GM12878 (cell line): ENCODE data around the gene PRDX3. TPM values are rescaled to one million over a fixed set of nuclear protein-coding genes. Genes with fewer than 3 reads are reported as not detected.

Experiments
- ATF7 ChIP-seq: fragments of 450-650 bp; IDR thresholded peaks from 2 replicates; pipeline ENCODE4 v1.6.1; 2016; ENCODE audit warnings: low read depth, mild to moderate bottlenecking
- CHD2 ChIP-seq: IDR thresholded peaks from 2 replicates; pipeline ENCODE4 v1.6.1; 2011; ENCODE audit warnings: low read depth, low read length, improper control_type of control experiment, borderline replicate concordance
- CHD4 ChIP-seq: fragments of 200-600 bp; sonication (generic); IDR thresholded peaks from 2 replicates; pipeline ENCODE4 v1.6.1; 2016; ENCODE audit warnings: mild to moderate bottlenecking
- FOXM1 ChIP-seq: IDR thresholded peaks from 2 replicates; pipeline ENCODE4 v1.6.1; 2012; ENCODE audit warnings: low read depth, mild to moderate bottlenecking, inconsistent platforms, low read length, moderate library complexity
- MEF2B ChIP-seq: fragments of 450-650 bp; IDR thresholded peaks from 2 replicates; pipeline ENCODE4 v1.6.1; 2018; ENCODE audit warnings: mild to moderate bottlenecking, moderate library complexity; ENCODE audit not compliant: partially characterized antibody, poor library complexity, severe bottlenecking
- MYB ChIP-seq: fragments of 150-350 bp; IDR thresholded peaks from 2 replicates; pipeline ENCODE4 v1.6.1; 2014; ENCODE audit warnings: mild to moderate bottlenecking, low read depth, low read length, borderline replicate concordance
- NR2C1 ChIP-seq: fragments of 450-650 bp; IDR thresholded peaks from 2 replicates; pipeline ENCODE4 v1.6.1; 2017; ENCODE audit warnings: antibody characterized with exemption, mild to moderate bottlenecking, moderate library complexity
- RUNX3 ChIP-seq: IDR thresholded peaks from 2 replicates; pipeline ENCODE4 v1.6.1; 2012; ENCODE audit warnings: low read length, inconsistent platforms
- SREBF1 ChIP-seq: IDR thresholded peaks from 2 replicates; pipeline ENCODE4 v1.6.1; 2012; ENCODE audit warnings: mild to moderate bottlenecking, low read length
- STAT3 ChIP-seq: IDR thresholded peaks from 2 replicates; pipeline ENCODE4 v1.6.1; 2011; ENCODE audit warnings: low read depth, low read length, improper control_type of control experiment
- YY1 ChIP-seq: IDR thresholded peaks from 2 replicates; pipeline ENCODE4 v1.6.1; 2011; ENCODE audit warnings: low read depth, mild to moderate bottlenecking, low read length
- ZBTB33 ChIP-seq: fragments of 450-650 bp; IDR thresholded peaks from 2 replicates; pipeline ENCODE4 v1.6.1; 2017; ENCODE audit warnings: mild to moderate bottlenecking
- ZSCAN29 ChIP-seq: fragments of 450-650 bp; IDR thresholded peaks from 2 replicates; pipeline ENCODE4 v1.6.1; 2017; ENCODE audit warnings: mild to moderate bottlenecking, moderate library complexity
- polyA plus RNA-seq, 11 experiments: library from polyadenylated mRNA; depleted of rRNA in 4 of 11; unstranded in 6 of 11; stranded (reverse) in 5 of 11; fragments of >200 nt; fragmentation: Nextera tagmentation in 4 of 11; fragmentation: Illumina TruSeq in 1 of 11; extraction: Ambion mirVana in 4 of 11; extraction: Trizol in 1 of 11; gene quantifications; 1 replicate in 1 of 11; 2 replicates in 10 of 11; pipeline versions ENCODE4 v1.2.1 to v1.2.3, GENCODE V29; 2011 to 2016; ENCODE audit warnings: inconsistent platforms in 2 of 11, missing spikeins in 2 of 11, low read depth in 1 of 11
- total RNA-seq, 4 experiments: library from RNA; depleted of rRNA in 3 of 4; stranded (reverse); fragments of >200 nt in 3 of 4; fragmentation: Illumina TruSeq in 1 of 4; extraction: Trizol in 1 of 4; gene quantifications; 2 replicates each; pipeline versions ENCODE4 v1.2.1 to v1.2.3, GENCODE V29; 2013 to 2021
- TF ChIP-seq, protein P1 (sequence below): fragments of 450-650 bp; formaldehyde crosslinking; IDR thresholded peaks from 2 replicates; pipeline ENCODE4 v1.5.0; 2022; ENCODE audit warnings: mild to moderate bottlenecking, missing genetic modification characterization
- TF ChIP-seq, protein P2 (sequence below): fragments of 450-650 bp; IDR thresholded peaks from 2 replicates; pipeline ENCODE4 v1.6.1; 2016; ENCODE audit warnings: mild to moderate bottlenecking
- TF ChIP-seq, protein P3 (sequence below): fragments of 450-650 bp; IDR thresholded peaks from 2 replicates; pipeline ENCODE4 v1.6.1; 2017; ENCODE audit warnings: mild to moderate bottlenecking, moderate library complexity
- TF ChIP-seq, protein P4 (sequence below): IDR thresholded peaks from 2 replicates; pipeline ENCODE4 v1.6.1; 2011; ENCODE audit warnings: borderline replicate concordance, low read depth, mild to moderate bottlenecking, moderate library complexity, low read length; ENCODE audit not compliant: insufficient read depth, poor library complexity, severe bottlenecking

PRDX3 gene
- total and polyA plus RNA-seq, 10 of the 15 experiments (the other 5 are each of a cell fraction or from before 2014, with no cell fraction given): 195 to 1,431 (median 398) TPM

DNA sequence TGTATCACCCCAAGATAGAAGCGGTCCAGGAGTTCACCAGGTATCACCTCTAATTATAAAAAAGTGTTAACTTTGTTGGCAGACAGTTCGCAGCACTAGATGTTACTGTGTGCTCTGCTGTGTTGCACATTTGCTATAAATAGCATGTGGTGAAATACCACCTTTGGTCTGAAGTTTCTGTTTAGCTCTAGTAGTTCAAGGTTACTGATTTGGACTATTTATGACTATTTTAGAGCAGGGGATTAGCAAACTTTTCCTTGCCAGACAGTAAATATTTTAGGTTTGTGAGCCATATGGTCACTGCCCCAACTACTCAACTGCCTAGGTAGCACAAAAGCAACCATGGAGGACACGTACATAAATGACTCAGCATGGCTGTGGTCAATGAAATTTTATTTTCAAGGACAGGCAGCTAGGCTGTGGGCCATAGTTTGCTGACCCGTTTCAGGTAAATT lies 58.2 kb downstream of the PRDX3 start (continued):
- TF ChIP-seq, protein P1, sequence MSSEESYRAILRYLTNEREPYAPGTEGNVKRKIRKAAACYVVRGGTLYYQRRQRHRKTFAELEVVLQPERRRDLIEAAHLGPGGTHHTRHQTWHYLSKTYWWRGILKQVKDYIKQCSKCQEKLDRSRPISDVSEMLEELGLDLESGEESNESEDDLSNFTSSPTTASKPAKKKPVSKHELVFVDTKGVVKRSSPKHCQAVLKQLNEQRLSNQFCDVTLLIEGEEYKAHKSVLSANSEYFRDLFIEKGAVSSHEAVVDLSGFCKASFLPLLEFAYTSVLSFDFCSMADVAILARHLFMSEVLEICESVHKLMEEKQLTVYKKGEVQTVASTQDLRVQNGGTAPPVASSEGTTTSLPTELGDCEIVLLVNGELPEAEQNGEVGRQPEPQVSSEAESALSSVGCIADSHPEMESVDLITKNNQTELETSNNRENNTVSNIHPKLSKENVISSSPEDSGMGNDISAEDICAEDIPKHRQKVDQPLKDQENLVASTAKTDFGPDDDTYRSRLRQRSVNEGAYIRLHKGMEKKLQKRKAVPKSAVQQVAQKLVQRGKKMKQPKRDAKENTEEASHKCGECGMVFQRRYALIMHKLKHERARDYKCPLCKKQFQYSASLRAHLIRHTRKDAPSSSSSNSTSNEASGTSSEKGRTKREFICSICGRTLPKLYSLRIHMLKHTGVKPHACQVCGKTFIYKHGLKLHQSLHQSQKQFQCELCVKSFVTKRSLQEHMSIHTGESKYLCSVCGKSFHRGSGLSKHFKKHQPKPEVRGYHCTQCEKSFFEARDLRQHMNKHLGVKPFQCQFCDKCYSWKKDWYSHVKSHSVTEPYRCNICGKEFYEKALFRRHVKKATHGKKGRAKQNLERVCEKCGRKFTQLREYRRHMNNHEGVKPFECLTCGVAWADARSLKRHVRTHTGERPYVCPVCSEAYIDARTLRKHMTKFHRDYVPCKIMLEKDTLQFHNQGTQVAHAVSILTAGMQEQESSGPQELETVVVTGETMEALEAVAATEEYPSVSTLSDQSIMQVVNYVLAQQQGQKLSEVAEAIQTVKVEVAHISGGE: no peak
- TF ChIP-seq MYB: peak; percentile 43; the same call in 1 of the 2 replicates
- no peak for TF ChIP-seq ZBTB33
- TF ChIP-seq YY1: peak; percentile 87
- TF ChIP-seq CHD2: 0 out of 2 replicates have a peak, but pooled peaks have one; percentile 17
- TF ChIP-seq RUNX3: peak; percentile 93
- TF ChIP-seq ATF7: peak; percentile 93
- TF ChIP-seq CHD4: no peak
- peak; percentile 85 for TF ChIP-seq ZSCAN29
- TF ChIP-seq SREBF1: no peak
- TF ChIP-seq, protein P2, sequence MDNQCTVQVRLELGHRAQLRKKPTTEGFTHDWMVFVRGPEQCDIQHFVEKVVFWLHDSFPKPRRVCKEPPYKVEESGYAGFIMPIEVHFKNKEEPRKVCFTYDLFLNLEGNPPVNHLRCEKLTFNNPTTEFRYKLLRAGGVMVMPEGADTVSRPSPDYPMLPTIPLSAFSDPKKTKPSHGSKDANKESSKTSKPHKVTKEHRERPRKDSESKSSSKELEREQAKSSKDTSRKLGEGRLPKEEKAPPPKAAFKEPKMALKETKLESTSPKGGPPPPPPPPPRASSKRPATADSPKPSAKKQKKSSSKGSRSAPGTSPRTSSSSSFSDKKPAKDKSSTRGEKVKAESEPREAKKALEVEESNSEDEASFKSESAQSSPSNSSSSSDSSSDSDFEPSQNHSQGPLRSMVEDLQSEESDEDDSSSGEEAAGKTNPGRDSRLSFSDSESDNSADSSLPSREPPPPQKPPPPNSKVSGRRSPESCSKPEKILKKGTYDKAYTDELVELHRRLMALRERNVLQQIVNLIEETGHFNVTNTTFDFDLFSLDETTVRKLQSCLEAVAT: peak; percentile 83
- TF ChIP-seq FOXM1: peak; percentile 87
- no peak for TF ChIP-seq STAT3
- no peak for TF ChIP-seq NR2C1
- TF ChIP-seq, protein P3, sequence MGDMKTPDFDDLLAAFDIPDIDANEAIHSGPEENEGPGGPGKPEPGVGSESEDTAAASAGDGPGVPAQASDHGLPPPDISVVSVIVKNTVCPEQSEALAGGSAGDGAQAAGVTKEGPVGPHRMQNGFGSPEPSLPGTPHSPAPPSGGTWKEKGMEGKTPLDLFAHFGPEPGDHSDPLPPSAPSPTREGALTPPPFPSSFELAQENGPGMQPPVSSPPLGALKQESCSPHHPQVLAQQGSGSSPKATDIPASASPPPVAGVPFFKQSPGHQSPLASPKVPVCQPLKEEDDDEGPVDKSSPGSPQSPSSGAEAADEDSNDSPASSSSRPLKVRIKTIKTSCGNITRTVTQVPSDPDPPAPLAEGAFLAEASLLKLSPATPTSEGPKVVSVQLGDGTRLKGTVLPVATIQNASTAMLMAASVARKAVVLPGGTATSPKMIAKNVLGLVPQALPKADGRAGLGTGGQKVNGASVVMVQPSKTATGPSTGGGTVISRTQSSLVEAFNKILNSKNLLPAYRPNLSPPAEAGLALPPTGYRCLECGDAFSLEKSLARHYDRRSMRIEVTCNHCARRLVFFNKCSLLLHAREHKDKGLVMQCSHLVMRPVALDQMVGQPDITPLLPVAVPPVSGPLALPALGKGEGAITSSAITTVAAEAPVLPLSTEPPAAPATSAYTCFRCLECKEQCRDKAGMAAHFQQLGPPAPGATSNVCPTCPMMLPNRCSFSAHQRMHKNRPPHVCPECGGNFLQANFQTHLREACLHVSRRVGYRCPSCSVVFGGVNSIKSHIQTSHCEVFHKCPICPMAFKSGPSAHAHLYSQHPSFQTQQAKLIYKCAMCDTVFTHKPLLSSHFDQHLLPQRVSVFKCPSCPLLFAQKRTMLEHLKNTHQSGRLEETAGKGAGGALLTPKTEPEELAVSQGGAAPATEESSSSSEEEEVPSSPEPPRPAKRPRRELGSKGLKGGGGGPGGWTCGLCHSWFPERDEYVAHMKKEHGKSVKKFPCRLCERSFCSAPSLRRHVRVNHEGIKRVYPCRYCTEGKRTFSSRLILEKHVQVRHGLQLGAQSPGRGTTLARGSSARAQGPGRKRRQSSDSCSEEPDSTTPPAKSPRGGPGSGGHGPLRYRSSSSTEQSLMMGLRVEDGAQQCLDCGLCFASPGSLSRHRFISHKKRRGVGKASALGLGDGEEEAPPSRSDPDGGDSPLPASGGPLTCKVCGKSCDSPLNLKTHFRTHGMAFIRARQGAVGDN: no peak
- TF ChIP-seq, protein P4, sequence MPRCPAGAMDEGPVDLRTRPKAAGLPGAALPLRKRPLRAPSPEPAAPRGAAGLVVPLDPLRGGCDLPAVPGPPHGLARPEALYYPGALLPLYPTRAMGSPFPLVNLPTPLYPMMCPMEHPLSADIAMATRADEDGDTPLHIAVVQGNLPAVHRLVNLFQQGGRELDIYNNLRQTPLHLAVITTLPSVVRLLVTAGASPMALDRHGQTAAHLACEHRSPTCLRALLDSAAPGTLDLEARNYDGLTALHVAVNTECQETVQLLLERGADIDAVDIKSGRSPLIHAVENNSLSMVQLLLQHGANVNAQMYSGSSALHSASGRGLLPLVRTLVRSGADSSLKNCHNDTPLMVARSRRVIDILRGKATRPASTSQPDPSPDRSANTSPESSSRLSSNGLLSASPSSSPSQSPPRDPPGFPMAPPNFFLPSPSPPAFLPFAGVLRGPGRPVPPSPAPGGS: peak; percentile 75
- TF ChIP-seq MEF2B: peak; percentile 99
